GM23338 (cell line): ENCODE results near the gene EZR. TPM values are rescaled to one million over a fixed set of nuclear protein-coding genes. Genes with fewer than 3 reads are reported as not detected.
"Not testable (repeated sequence)": the region's sequence is repeated elsewhere in the genome, so short reads cannot be mapped to it uniquely, and the experiment has no call there.

ENCODE experiments used
- ATAC-seq: fragments of 200-7000 bp; cut with Tn5 transposase; 3 replicates; pipeline ENCODE4 v1.9.1; 2020
- DNase-seq: peaks from one replicate; pipeline ENCODE4 v3.0.0-alpha.2; 2015; ENCODE audit warnings: low spot score
- H2AFZ ChIP-seq: fragments of 200-600 bp; sonication (generic); 2 replicates; pipeline ENCODE4 v1.8.0; 2016; ENCODE audit warnings: antibody characterized with exemption, mild to moderate bottlenecking, moderate library complexity
- H3F3A ChIP-seq: fragments of 200-600 bp; sonication (generic); replicated peaks from 2 replicates; pipeline ENCODE4 v1.8.0; 2017; ENCODE audit warnings: antibody characterized with exemption, mixed run types, low read depth
- H3K27ac ChIP-seq: fragments of 200-600 bp; sonication (generic); 2 replicates; pipeline ENCODE4 v1.6.1; 2016; ENCODE audit warnings: low read depth
- H3K27me3 ChIP-seq: fragments of 200-600 bp; sonication (generic); 2 replicates; pipeline ENCODE4 v1.8.0; 2016; ENCODE audit warnings: mild to moderate bottlenecking, mixed run types, moderate library complexity; ENCODE audit not compliant: insufficient read depth
- H3K36me3 ChIP-seq: fragments of 200-600 bp; sonication (generic); 2 replicates; pipeline ENCODE4 v1.8.0; 2016; ENCODE audit warnings: mild to moderate bottlenecking; ENCODE audit not compliant: insufficient read depth
- H3K4me1 ChIP-seq: fragments of 200-600 bp; sonication (generic); 2 replicates; pipeline ENCODE4 v1.8.0; 2016; ENCODE audit warnings: mild to moderate bottlenecking, moderate library complexity; ENCODE audit not compliant: insufficient read depth
- H3K4me2 ChIP-seq: fragments of 200-600 bp; sonication (generic); 2 replicates; pipeline ENCODE4 v1.7.1; 2017; ENCODE audit warnings: mixed run types
- H3K4me3 ChIP-seq: fragments of 200-600 bp; sonication (generic); 2 replicates; pipeline ENCODE4 v1.6.1; 2016; ENCODE audit warnings: mixed run types
- H3K79me2 ChIP-seq: fragments of 200-600 bp; sonication (generic); replicated peaks from 2 replicates; pipeline ENCODE4 v1.8.0; 2017; ENCODE audit warnings: mild to moderate bottlenecking; ENCODE audit not compliant: insufficient read depth
- H3K9me2 ChIP-seq: fragments of 200-600 bp; sonication (generic); 2 replicates; pipeline ENCODE4 v1.8.0; 2017; ENCODE audit not compliant: insufficient read depth
- H4K20me1 ChIP-seq: fragments of 200-600 bp; sonication (generic); replicated peaks from 2 replicates; pipeline ENCODE4 v1.8.0; 2017; ENCODE audit warnings: mild to moderate bottlenecking; ENCODE audit not compliant: insufficient read depth
- H3K27ac Mint-ChIP-seq: 2 replicates; pipeline ENCODE4 v1.8.0; 2020; ENCODE audit warnings: inconsistent platforms, mild to moderate bottlenecking, moderate library complexity, mixed read lengths
- H3K27me3 Mint-ChIP-seq: 3 replicates; pipeline ENCODE4 v1.8.0; 2022; ENCODE audit warnings: low read depth, mild to moderate bottlenecking, moderate library complexity, mixed read lengths, inconsistent platforms; ENCODE audit not compliant: insufficient read depth, poor library complexity
- H3K36me3 Mint-ChIP-seq: 3 replicates; pipeline ENCODE4 v1.8.0; 2021; ENCODE audit warnings: low read depth, mild to moderate bottlenecking, inconsistent platforms, moderate library complexity, mixed read lengths
- H3K4me1 Mint-ChIP-seq: 3 replicates; pipeline ENCODE4 v1.8.0; 2020; ENCODE audit warnings: mild to moderate bottlenecking, inconsistent platforms, mixed read lengths
- H3K4me3 Mint-ChIP-seq: 3 replicates; pipeline ENCODE4 v1.8.0; 2021; ENCODE audit warnings: moderate library complexity, mild to moderate bottlenecking, inconsistent platforms, mixed read lengths
- H3K9me3 Mint-ChIP-seq: 3 replicates; pipeline ENCODE4 v1.8.0; 2020; ENCODE audit warnings: moderate library complexity, mild to moderate bottlenecking, inconsistent platforms, mixed read lengths
- CTCF ChIP-seq, 2 experiments: fragments of 200-600 bp in 1 of 2; sonication (generic) in 1 of 2; conservative IDR thresholded peaks; 2 replicates each; pipeline versions ENCODE4 v1.5.1 to v1.6.1; 2016 to 2017; ENCODE audit warnings: antibody characterized with exemption in 2 of 2, low read depth in 2 of 2, mild to moderate bottlenecking in 2 of 2, moderate library complexity in 1 of 2
- EZH2 ChIP-seq: fragments of 200-600 bp; sonication (generic); IDR thresholded peaks from one replicate; pipeline ENCODE4 v1.8.0; 2017; ENCODE audit warnings: antibody characterized with exemption, mild to moderate bottlenecking, low read depth; ENCODE audit not compliant: unreplicated experiment
- POLR2AphosphoS5 ChIP-seq: IDR thresholded peaks from 2 replicates; pipeline ENCODE4 v1.6.1; 2016; ENCODE audit warnings: antibody characterized with exemption, low read depth
- STAT1 ChIP-seq: IDR thresholded peaks from one replicate; pipeline ENCODE4 v1.6.1; 2016; ENCODE audit warnings: antibody characterized with exemption; ENCODE audit not compliant: unreplicated experiment
- polyA plus RNA-seq: library from polyadenylated mRNA; unstranded; fragments of >200 nt; fragmentation: Nextera tagmentation; extraction: Ambion mirVana; gene quantifications from 2 replicates; pipeline ENCODE4 v1.2.1, GENCODE V29; 2016
- total RNA-seq: library from RNA; depleted of rRNA; stranded (reverse); fragments of >200 nt; shearing (Covaris generic); gene quantifications from 2 replicates; pipeline ENCODE4 v1.2.3, GENCODE V29; 2014

The EZR gene
- total and polyA plus RNA-seq, 2 experiments from 2014 or later: 199 to 208 TPM

DNA sequence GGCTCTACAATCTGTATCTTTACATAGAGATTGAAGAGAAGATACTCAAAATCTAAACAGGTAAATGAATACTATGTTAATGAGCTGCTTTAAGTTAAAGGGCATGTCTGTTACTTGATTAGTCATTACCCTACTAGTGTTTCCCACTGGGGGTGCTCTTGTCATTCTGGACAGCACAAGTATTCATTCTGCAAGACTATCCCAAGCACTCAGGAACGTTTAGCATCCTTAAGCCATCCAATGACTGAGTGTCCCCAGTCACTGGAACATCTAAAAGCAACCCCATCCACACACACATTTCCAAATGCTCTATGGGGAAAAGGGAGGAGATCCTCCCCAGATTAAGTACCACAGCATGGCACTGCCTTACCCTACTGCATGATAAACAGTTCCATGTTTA is 25.7 kb downstream of the EZR start:
- no peaks in the 10 kb centered on the region for H3F3A ChIP-seq
- ATAC-seq: peak; percentile 81
- peak; percentile 84 for DNase-seq
- H3K36me3 ChIP-seq: peaks cover 3% of the 10 kb centered on the region
- no peaks in the 10 kb centered on the region for H3K9me3 Mint-ChIP-seq
- no peak overlapping the region for H3K4me3 ChIP-seq
- no peaks in the 10 kb centered on the region for H3K9me2 ChIP-seq
- 0 out of 2 replicates have a peak overlapping the region, but pooled peaks have one; percentile 5 for H3K4me2 ChIP-seq
- peaks cover 50% of the 10 kb centered on the region for H3K4me1 Mint-ChIP-seq
- H3K27ac ChIP-seq: no peak overlapping the region
- no peak overlapping the region for H2AFZ ChIP-seq
- H3K4me1 ChIP-seq: peaks cover 38% of the 10 kb centered on the region
- peaks cover 57% of the 10 kb centered on the region for H3K36me3 Mint-ChIP-seq
- peaks cover 72% of the 10 kb centered on the region for H4K20me1 ChIP-seq
- H3K27me3 Mint-ChIP-seq: peaks cover 12% of the 10 kb centered on the region
- peaks cover 100% of the 10 kb centered on the region for H3K79me2 ChIP-seq
- 0 out of 2 replicates have a peak, but pooled peaks have one; percentile 24 for TF ChIP-seq POLR2AphosphoS5
- TF ChIP-seq CTCF (conservative IDR thresholded peaks at IDR 0.05; ENCODE audit: low read depth in 2 of 2): peak; percentile 55 to 56
- TF ChIP-seq STAT1: no peak
- no peak overlapping the region for H3K4me3 Mint-ChIP-seq
- no peaks in the 10 kb centered on the region for H3K27me3 ChIP-seq
- H3K27ac Mint-ChIP-seq: peak overlapping the region; percentile 59; the same call in 1 of the 2 replicates

- DNase-seq, H3K9me3 Mint-ChIP-seq, H3K27me3 ChIP-seq, H3K4me3 ChIP-seq, H3K9me2 ChIP-seq, H3K4me3 Mint-ChIP-seq, H2AFZ ChIP-seq, ATAC-seq, H3F3A ChIP-seq, H3K4me2 ChIP-seq: not testable (repeated sequence)
- peaks cover 12% of the 10 kb centered on the region for H3K36me3 ChIP-seq
- peak overlapping the region; percentile 78 for H3K27ac Mint-ChIP-seq
- H3K27ac ChIP-seq: peak overlapping the region; percentile 80; the same call in 1 of the 2 replicates
- peaks cover 61% of the 10 kb centered on the region for H3K36me3 Mint-ChIP-seq
- peaks cover 71% of the 10 kb centered on the region for H4K20me1 ChIP-seq
- peaks cover 100% of the 10 kb centered on the region for H3K79me2 ChIP-seq
- H3K27me3 Mint-ChIP-seq: peaks cover 12% of the 10 kb centered on the region
- peaks cover 31% of the 10 kb centered on the region for H3K4me1 ChIP-seq
- H3K4me1 Mint-ChIP-seq: peaks cover 45% of the 10 kb centered on the region
Observed at GRCh38 chr6:158792505-158792904, 26.7 kb downstream of the EZR start.

DNA sequence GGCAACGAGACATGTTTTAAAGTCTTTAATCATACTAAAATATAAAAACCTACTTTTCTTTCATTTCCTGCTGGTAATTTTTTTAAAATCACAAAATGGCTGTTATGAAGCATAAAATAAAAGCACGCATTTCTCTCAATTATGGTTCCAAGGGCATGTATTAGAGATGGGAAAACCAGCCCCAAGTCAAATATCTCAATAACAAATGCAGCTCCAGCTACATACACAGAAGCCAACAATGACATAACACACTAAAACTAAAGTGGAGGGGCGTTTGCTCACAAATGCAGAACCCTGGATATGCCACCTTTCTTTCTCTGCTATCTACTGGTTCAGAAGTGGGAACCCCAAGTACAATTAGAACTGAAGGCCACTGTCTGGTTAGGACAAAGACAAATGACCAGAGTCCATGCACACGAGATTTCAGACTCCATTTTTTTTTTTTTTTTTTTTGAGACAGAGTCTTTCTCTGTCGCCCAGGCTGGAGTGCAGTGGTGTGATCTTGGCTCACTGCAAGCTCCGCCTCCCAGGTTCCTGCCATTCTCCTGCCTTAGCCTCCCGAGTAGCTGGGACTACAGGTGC is 27.8 kb downstream of the EZR start:
- H3K4me2 ChIP-seq: no peak overlapping the region
- H3K9me2 ChIP-seq: no peaks in the 10 kb centered on the region
- H3K27ac ChIP-seq: no peak overlapping the region
- no peaks in the 10 kb centered on the region for H3K9me3 Mint-ChIP-seq
- H3F3A ChIP-seq: no peaks in the 10 kb centered on the region; the same call in 1 of the 2 replicates
- H3K27ac Mint-ChIP-seq: peak overlapping the region; percentile 24; the same call in 1 of the 2 replicates
- H3K27me3 ChIP-seq: no peaks in the 10 kb centered on the region
- no peak for TF ChIP-seq POLR2AphosphoS5
- no peak for TF ChIP-seq STAT1
- no peak for TF ChIP-seq EZH2
- no peak for TF ChIP-seq CTCF (conservative IDR thresholded peaks at IDR 0.05; ENCODE audit: low read depth in 2 of 2)
- no peak overlapping the region for H3K4me3 ChIP-seq
- peaks cover 24% of the 10 kb centered on the region for H3K36me3 ChIP-seq
- peaks cover 100% of the 10 kb centered on the region for H3K79me2 ChIP-seq
- peaks cover 69% of the 10 kb centered on the region for H4K20me1 ChIP-seq
- H3K36me3 Mint-ChIP-seq: peaks cover 69% of the 10 kb centered on the region
- H3K4me3 Mint-ChIP-seq: no peak overlapping the region
- DNase-seq: no peak
- peaks cover 35% of the 10 kb centered on the region for H3K4me1 Mint-ChIP-seq
- H3K27me3 Mint-ChIP-seq: peaks cover 9% of the 10 kb centered on the region
- no peak overlapping the region for H2AFZ ChIP-seq
- peaks cover 23% of the 10 kb centered on the region for H3K4me1 ChIP-seq
- no peak for ATAC-seq
